ENCODE measurements around the gene ZBTB33. TPM values are rescaled to one million over a fixed set of nuclear protein-coding genes. Genes with fewer than 3 reads are reported as not detected.

ZBTB33 gene
- polyA plus RNA-seq, 2 of the 4 experiments (the other 2 are of a cell fraction): 12.3 to 14.3 TPM

DNA sequence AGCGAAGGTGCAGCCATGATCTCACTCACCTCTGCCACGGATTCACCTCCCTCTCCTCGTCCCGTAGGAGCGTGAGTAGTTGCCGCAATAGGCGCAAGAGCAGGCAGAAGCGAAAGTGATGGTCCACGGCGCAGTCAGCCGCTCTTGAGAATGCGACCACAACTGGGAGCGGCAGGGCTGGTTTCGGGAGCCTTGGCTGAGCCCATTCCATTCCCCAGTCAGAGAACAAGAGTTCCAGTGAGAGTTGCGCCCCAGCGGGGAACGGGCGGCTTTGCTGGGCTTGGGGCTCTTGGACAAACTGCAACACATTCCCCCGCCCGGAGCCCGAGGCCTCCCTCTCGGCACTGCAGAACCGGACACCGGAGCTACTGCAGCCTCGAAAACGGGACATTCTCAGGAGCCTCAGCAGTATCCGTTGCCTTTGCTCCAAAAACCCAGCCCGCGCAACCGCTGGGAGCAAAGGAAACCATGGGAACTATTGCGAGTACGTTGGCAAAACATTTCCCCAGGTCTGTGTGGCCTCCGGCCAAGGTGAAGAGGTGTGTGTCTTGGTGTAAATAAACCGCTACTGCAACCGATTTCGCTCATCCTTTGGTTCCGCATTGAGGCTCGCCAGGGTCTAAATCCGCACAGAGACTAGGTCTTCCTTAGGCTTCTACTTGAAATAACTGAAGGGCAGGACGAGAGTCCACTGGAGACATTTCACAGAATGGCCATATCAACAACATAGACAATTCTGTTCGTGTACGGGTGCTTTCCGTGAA lies 5.7 kb upstream of the ZBTB33 start:
- peak; percentile 94 for FAIRE-seq
- peak; percentile 92 to 93 for ATAC-seq
- 3% methylated on average over 25 of the region's 43 CpGs for WGBS (ENCODE audit: missing lambda C conversion rate)
- Histone ChIP-seq H3K4me2 (peak overlapping the region; percentile 86), H3K4me1 (peaks cover 6% of the 10 kb centered on the region; the same call in 1 of the 3 replicates), H3K27ac (peak overlapping the region; percentile 85 to 93), H3K4me3 (peak overlapping the region; percentile 89), H3K9me3 (no peaks in the 10 kb centered on the region)
- ChIA-PET CTCF (interaction anchor here (1.2 kb wide), 1 partner anchor 31 kb away, joined by 3 read pairs; no protein-coding TSS in a partner anchor), POLR2A (no interaction called here)
- DNase-seq (ENCODE audit: low read depth in 1 of 2, low spot score in 1 of 2): peak; percentile 63 to 91
- no peak for TF ChIP-seq FOSB (CRISPR knock-in tag; IDR thresholded peaks at IDR 0.05)
- peak; percentile 6; the same call in 1 of the 2 replicates for TF ChIP-seq POLR2A (IDR thresholded peaks at IDR 0.05; ENCODE audit: low read length)
- TF ChIP-seq, protein P1, sequence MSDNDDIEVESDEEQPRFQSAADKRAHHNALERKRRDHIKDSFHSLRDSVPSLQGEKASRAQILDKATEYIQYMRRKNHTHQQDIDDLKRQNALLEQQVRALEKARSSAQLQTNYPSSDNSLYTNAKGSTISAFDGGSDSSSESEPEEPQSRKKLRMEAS (IDR thresholded peaks at IDR 0.05): peak; percentile 74
- TF ChIP-seq, protein P2, sequence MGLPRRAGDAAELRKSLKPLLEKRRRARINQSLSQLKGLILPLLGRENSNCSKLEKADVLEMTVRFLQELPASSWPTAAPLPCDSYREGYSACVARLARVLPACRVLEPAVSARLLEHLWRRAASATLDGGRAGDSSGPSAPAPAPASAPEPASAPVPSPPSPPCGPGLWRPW (IDR thresholded peaks at IDR 0.05): no peak
- no peak for TF ChIP-seq SMC3 (IDR thresholded peaks at IDR 0.05)
- TF ChIP-seq, protein P3, sequence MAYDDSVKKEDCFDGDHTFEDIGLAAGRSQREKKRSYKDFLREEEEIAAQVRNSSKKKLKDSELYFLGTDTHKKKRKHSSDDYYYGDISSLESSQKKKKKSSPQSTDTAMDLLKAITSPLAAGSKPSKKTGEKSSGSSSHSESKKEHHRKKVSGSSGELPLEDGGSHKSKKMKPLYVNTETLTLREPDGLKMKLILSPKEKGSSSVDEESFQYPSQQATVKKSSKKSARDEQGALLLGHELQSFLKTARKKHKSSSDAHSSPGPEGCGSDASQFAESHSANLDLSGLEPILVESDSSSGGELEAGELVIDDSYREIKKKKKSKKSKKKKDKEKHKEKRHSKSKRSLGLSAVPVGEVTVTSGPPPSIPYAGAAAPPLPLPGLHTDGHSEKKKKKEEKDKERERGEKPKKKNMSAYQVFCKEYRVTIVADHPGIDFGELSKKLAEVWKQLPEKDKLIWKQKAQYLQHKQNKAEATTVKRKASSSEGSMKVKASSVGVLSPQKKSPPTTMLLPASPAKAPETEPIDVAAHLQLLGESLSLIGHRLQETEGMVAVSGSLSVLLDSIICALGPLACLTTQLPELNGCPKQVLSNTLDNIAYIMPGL (CRISPR knock-in tag; IDR thresholded peaks at IDR 0.05; ENCODE audit: borderline replicate concordance): no peak
- TF ChIP-seq, protein P4, sequence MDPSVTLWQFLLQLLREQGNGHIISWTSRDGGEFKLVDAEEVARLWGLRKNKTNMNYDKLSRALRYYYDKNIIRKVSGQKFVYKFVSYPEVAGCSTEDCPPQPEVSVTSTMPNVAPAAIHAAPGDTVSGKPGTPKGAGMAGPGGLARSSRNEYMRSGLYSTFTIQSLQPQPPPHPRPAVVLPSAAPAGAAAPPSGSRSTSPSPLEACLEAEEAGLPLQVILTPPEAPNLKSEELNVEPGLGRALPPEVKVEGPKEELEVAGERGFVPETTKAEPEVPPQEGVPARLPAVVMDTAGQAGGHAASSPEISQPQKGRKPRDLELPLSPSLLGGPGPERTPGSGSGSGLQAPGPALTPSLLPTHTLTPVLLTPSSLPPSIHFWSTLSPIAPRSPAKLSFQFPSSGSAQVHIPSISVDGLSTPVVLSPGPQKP (IDR thresholded peaks at IDR 0.05; ENCODE audit: low read depth, low read length): no peak
- TF ChIP-seq KDM1A (IDR thresholded peaks at IDR 0.05; ENCODE audit: low read depth): no peak
- peak; percentile 52; the same call in 1 of the 2 replicates for TF ChIP-seq PHF8 (IDR thresholded peaks at IDR 0.05; ENCODE audit: borderline replicate concordance, low read depth)
- no peak for TF ChIP-seq NFE2L2 (conservative IDR thresholded peaks at IDR 0.05; ENCODE audit: low read length)
- TF ChIP-seq ZNF302 (CRISPR knock-in tag; IDR thresholded peaks at IDR 0.05): no peak
- TF ChIP-seq HDAC2 (IDR thresholded peaks at IDR 0.05): no peak
- no peak for TF ChIP-seq ZFP36 (IDR thresholded peaks at IDR 0.05; ENCODE audit: borderline replicate concordance, partially characterized antibody)
- TF ChIP-seq, protein P5, sequence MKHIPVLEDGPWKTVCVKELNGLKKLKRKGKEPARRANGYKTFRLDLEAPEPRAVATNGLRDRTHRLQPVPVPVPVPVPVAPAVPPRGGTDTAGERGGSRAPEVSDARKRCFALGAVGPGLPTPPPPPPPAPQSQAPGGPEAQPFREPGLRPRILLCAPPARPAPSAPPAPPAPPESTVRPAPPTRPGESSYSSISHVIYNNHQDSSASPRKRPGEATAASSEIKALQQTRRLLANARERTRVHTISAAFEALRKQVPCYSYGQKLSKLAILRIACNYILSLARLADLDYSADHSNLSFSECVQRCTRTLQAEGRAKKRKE (CRISPR knock-in tag; IDR thresholded peaks at IDR 0.05; ENCODE audit: low read depth): no peak
- no peak for TF ChIP-seq CBX2 (IDR thresholded peaks at IDR 0.05; ENCODE audit: borderline replicate concordance, low read depth)
- peak in 1 of 2 experiments; percentile 54; a peak in 1 of 4 replicates for TF ChIP-seq CEBPB (IDR thresholded peaks at IDR 0.05)
- TF ChIP-seq GATA3 (IDR thresholded peaks at IDR 0.05; ENCODE audit: borderline replicate concordance): 0 out of 2 replicates have a peak, but pooled peaks have one; percentile 45
- TF ChIP-seq RCOR1 (IDR thresholded peaks at IDR 0.05; ENCODE audit: low read depth, low read length): no peak
- no peak for TF ChIP-seq MAZ (IDR thresholded peaks at IDR 0.05; ENCODE audit: borderline replicate concordance, low read depth, low read length)
- 0 out of 2 replicates have a peak, but pooled peaks have one; percentile 65 for TF ChIP-seq ESRRA (IDR thresholded peaks at IDR 0.05; ENCODE audit: borderline replicate concordance, low read length)
- no peak for TF ChIP-seq SREBF2 (IDR thresholded peaks at IDR 0.05)
- TF ChIP-seq HOXA7 (CRISPR knock-in tag; IDR thresholded peaks at IDR 0.05): no peak
- TF ChIP-seq, protein P6, sequence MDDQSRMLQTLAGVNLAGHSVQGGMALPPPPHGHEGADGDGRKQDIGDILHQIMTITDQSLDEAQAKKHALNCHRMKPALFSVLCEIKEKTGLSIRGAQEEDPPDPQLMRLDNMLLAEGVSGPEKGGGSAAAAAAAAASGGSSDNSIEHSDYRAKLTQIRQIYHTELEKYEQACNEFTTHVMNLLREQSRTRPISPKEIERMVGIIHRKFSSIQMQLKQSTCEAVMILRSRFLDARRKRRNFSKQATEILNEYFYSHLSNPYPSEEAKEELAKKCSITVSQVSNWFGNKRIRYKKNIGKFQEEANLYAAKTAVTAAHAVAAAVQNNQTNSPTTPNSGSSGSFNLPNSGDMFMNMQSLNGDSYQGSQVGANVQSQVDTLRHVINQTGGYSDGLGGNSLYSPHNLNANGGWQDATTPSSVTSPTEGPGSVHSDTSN (IDR thresholded peaks at IDR 0.05): no peak
- TF ChIP-seq, protein P7, sequence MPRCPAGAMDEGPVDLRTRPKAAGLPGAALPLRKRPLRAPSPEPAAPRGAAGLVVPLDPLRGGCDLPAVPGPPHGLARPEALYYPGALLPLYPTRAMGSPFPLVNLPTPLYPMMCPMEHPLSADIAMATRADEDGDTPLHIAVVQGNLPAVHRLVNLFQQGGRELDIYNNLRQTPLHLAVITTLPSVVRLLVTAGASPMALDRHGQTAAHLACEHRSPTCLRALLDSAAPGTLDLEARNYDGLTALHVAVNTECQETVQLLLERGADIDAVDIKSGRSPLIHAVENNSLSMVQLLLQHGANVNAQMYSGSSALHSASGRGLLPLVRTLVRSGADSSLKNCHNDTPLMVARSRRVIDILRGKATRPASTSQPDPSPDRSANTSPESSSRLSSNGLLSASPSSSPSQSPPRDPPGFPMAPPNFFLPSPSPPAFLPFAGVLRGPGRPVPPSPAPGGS (IDR thresholded peaks at IDR 0.05): 0 out of 3 replicates have a peak, but pooled peaks have one; percentile 31
- TF ChIP-seq CHD4 (IDR thresholded peaks at IDR 0.05; ENCODE audit: borderline replicate concordance): no peak
- TF ChIP-seq, protein P8, sequence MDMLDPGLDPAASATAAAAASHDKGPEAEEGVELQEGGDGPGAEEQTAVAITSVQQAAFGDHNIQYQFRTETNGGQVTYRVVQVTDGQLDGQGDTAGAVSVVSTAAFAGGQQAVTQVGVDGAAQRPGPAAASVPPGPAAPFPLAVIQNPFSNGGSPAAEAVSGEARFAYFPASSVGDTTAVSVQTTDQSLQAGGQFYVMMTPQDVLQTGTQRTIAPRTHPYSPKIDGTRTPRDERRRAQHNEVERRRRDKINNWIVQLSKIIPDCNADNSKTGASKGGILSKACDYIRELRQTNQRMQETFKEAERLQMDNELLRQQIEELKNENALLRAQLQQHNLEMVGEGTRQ (IDR thresholded peaks at IDR 0.05): no peak
- TF ChIP-seq KDM5A (IDR thresholded peaks at IDR 0.05): peak; percentile 48; the same call in 1 of the 2 replicates
- TF ChIP-seq, protein P9, sequence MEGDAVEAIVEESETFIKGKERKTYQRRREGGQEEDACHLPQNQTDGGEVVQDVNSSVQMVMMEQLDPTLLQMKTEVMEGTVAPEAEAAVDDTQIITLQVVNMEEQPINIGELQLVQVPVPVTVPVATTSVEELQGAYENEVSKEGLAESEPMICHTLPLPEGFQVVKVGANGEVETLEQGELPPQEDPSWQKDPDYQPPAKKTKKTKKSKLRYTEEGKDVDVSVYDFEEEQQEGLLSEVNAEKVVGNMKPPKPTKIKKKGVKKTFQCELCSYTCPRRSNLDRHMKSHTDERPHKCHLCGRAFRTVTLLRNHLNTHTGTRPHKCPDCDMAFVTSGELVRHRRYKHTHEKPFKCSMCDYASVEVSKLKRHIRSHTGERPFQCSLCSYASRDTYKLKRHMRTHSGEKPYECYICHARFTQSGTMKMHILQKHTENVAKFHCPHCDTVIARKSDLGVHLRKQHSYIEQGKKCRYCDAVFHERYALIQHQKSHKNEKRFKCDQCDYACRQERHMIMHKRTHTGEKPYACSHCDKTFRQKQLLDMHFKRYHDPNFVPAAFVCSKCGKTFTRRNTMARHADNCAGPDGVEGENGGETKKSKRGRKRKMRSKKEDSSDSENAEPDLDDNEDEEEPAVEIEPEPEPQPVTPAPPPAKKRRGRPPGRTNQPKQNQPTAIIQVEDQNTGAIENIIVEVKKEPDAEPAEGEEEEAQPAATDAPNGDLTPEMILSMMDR (IDR thresholded peaks at IDR 0.05): no peak
- TF ChIP-seq NR3C1 (IDR thresholded peaks at IDR 0.05): no peak
- TF ChIP-seq HEYL (CRISPR knock-in tag; IDR thresholded peaks at IDR 0.05): no peak
- 0 out of 2 replicates have a peak, but pooled peaks have one; percentile 30 for TF ChIP-seq FOXS1 (CRISPR knock-in tag; IDR thresholded peaks at IDR 0.05)

Measured in A549 (cell line).